Measurements from ENCODE around the gene TM9SF3. TPM values are rescaled to one million over a fixed set of nuclear protein-coding genes. Genes with fewer than 3 reads are reported as not detected.
"Not testable (repeated sequence)": the region's sequence is repeated elsewhere in the genome, so short reads cannot be mapped to it uniquely, and the experiment has no call there.

TM9SF3 gene
- total RNA-seq, 1 experiment from 2014 or later: 125 TPM

DNA sequence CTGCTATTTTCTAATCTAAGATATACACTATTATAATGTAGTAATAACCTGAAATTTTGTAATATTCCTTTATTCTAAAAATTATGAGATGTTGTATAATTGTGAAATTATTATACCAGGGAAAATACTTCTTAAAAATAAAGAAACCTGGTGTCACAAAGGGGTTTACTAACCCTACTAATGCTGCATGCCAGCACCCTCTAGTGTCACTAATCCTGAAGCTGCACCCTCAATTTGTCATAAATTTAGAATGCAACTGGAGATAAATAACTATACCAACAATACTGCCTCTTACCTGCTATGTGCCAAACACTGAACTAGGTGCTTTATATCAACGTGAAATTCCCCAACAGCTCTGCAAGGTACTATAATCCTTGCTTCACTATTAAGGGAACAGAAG lies 30.8 kb downstream of the TM9SF3 start:
- Histone ChIP-seq H3K4me3 (ENCODE audit: low read depth, low read length, poor library complexity, severe bottlenecking) (no peak overlapping the region), H3K27ac (ENCODE audit: low read depth, low read length, poor library complexity, severe bottlenecking) (no peak overlapping the region), H3K36me3 (ENCODE audit: insufficient read depth, low read length, poor library complexity, severe bottlenecking) (peaks cover 39% of the 10 kb centered on the region), H3K4me1 (ENCODE audit: insufficient read depth, low read length, poor library complexity, severe bottlenecking) (no peaks in the 10 kb centered on the region), H3K27me3 (replicated peaks; ENCODE audit: insufficient read depth, low read depth, low read length, poor library complexity) (no peaks in the 10 kb centered on the region), H3K9me3 (ENCODE audit: low read depth, low read length, poor library complexity, severe bottlenecking) (no peaks in the 10 kb centered on the region)
- intact Hi-C loops (cut with micrococcal nuclease; ENCODE audit: unreplicated experiment): loop anchor here (2.0 kb wide), 1 partner anchor 159 kb away; no protein-coding TSS in a partner anchor
- ChIA-PET CTCF (interaction anchor here (0.8 to 1.0 kb wide), 2 partner anchors 31 to 181 kb away, joined by 3 to 4 read pairs; no protein-coding TSS in a partner anchor), POLR2A (ENCODE audit: low non-redundant PET) (no interaction called here)
- peak; percentile 33 for DNase-seq (ENCODE audit: low spot score)
- no peak for TF ChIP-seq EZH2 (IDR thresholded peaks at IDR 0.05; ENCODE audit: borderline replicate concordance, low read depth, low read length, poor library complexity, severe bottlenecking)
- TF ChIP-seq, protein P1, sequence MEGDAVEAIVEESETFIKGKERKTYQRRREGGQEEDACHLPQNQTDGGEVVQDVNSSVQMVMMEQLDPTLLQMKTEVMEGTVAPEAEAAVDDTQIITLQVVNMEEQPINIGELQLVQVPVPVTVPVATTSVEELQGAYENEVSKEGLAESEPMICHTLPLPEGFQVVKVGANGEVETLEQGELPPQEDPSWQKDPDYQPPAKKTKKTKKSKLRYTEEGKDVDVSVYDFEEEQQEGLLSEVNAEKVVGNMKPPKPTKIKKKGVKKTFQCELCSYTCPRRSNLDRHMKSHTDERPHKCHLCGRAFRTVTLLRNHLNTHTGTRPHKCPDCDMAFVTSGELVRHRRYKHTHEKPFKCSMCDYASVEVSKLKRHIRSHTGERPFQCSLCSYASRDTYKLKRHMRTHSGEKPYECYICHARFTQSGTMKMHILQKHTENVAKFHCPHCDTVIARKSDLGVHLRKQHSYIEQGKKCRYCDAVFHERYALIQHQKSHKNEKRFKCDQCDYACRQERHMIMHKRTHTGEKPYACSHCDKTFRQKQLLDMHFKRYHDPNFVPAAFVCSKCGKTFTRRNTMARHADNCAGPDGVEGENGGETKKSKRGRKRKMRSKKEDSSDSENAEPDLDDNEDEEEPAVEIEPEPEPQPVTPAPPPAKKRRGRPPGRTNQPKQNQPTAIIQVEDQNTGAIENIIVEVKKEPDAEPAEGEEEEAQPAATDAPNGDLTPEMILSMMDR (conservative IDR thresholded peaks at IDR 0.05; ENCODE audit: low read depth, low read length): peak; percentile 67
- no TSS peak for BruUV-seq (replicated peaks)

DNA sequence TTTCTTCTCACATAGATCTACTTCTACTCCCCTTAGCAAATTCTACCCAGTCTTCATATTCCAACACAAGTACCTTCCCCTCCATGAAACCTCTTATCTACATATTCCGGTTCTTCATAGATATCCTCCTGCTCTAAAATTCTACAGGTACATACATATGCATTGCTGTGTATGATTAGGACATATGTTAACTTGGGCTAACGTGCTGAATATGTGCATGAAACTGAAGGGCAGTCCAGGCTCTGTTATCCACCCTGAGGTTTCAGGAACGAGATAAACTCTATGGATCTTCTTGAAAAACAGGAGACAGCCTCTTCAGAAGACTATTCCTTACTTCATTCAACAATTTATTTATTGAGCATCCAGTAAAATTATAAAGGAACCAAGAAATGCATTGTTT lies 31.5 kb downstream of the TM9SF3 start:
- no peak overlapping the region for H3K4me3 ChIP-seq (ENCODE audit: low read depth, low read length, poor library complexity, severe bottlenecking)
- ChIA-PET CTCF (no interaction called here), POLR2A (ENCODE audit: low non-redundant PET) (no interaction called here)
- BruUV-seq (replicated peaks): no TSS peak
- no peak for TF ChIP-seq EZH2 (IDR thresholded peaks at IDR 0.05; ENCODE audit: borderline replicate concordance, low read depth, low read length, poor library complexity, severe bottlenecking)
- TF ChIP-seq, protein P1 (conservative IDR thresholded peaks at IDR 0.05; ENCODE audit: low read depth, low read length): no peak
- no peaks in the 10 kb centered on the region for H3K27me3 ChIP-seq (replicated peaks; ENCODE audit: insufficient read depth, low read depth, low read length, poor library complexity)
- intact Hi-C loops (cut with micrococcal nuclease; ENCODE audit: unreplicated experiment): no loop called here
- no peaks in the 10 kb centered on the region for H3K9me3 ChIP-seq (ENCODE audit: low read depth, low read length, poor library complexity, severe bottlenecking)
- no peak for DNase-seq (ENCODE audit: low spot score)
- peaks cover 36% of the 10 kb centered on the region for H3K36me3 ChIP-seq (ENCODE audit: insufficient read depth, low read length, poor library complexity, severe bottlenecking)
- H3K4me1 ChIP-seq (ENCODE audit: insufficient read depth, low read length, poor library complexity, severe bottlenecking): no peaks in the 10 kb centered on the region
- no peak overlapping the region for H3K27ac ChIP-seq (ENCODE audit: low read depth, low read length, poor library complexity, severe bottlenecking)

DNA sequence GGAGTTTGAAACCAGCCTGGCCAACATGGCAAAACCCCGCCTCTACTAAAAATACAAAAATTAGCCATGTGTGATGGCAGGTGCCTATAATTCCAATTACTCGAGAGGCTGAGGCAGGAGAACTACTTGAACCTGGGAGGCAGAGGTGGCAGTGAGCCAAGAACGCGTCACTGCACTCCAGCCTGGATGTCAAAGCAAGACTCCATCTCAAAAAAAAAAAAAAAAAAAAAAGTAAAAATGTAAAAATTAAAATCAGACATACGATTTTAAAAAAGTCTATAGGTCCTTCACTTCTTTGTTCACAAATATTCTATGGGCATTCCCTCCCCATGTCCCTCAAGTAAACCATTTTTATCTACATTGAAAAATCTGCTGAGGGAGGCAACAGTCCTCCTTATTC lies 38.2 kb downstream of the TM9SF3 start:
- DNase-seq (ENCODE audit: low spot score): no peak
- Histone ChIP-seq H3K4me3 (ENCODE audit: low read depth, low read length, poor library complexity, severe bottlenecking) (no peak overlapping the region), H3K36me3 (ENCODE audit: insufficient read depth, low read length, poor library complexity, severe bottlenecking) (peaks cover 36% of the 10 kb centered on the region), H3K27ac (ENCODE audit: low read depth, low read length, poor library complexity, severe bottlenecking) (no peak overlapping the region), H3K27me3 (replicated peaks; ENCODE audit: insufficient read depth, low read depth, low read length, poor library complexity) (no peaks in the 10 kb centered on the region), H3K9me3 (ENCODE audit: low read depth, low read length, poor library complexity, severe bottlenecking) (no peaks in the 10 kb centered on the region), H3K4me1 (ENCODE audit: insufficient read depth, low read length, poor library complexity, severe bottlenecking) (no peaks in the 10 kb centered on the region)
- BruUV-seq (replicated peaks): no TSS peak
- CTCF ChIA-PET: no interaction called here
- POLR2A ChIA-PET (ENCODE audit: low non-redundant PET): no interaction called here
- no peak for TF ChIP-seq EZH2 (IDR thresholded peaks at IDR 0.05; ENCODE audit: borderline replicate concordance, low read depth, low read length, poor library complexity, severe bottlenecking)
- TF ChIP-seq, protein P1 (conservative IDR thresholded peaks at IDR 0.05; ENCODE audit: low read depth, low read length): no peak
- intact Hi-C loops (cut with micrococcal nuclease; ENCODE audit: unreplicated experiment): no loop called here

DNA sequence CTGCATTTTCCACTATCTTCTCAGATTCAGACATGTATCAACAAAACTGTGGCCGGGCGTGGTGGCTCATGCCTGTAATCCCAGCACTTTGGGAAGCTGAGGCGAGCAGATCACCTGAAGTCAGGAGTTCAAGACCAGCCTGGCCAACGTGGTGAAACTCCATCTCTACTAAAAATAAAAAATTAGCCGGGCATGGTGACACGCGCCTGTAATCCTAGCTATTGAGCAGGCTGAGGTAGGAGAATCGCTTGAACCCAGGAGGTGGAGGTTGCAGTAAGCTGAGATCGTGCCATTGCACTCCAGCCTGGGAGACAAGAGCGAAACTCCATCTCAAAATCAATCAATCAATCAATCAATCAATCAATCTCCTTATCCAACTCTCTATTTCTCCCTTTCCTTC lies 41.3 kb downstream of the TM9SF3 start:
- BruUV-seq (replicated peaks); H3K27me3 ChIP-seq (replicated peaks; ENCODE audit: insufficient read depth, low read depth, low read length, poor library complexity); POLR2A ChIA-PET (ENCODE audit: low non-redundant PET); H3K4me3 ChIP-seq (ENCODE audit: low read depth, low read length, poor library complexity, severe bottlenecking); H3K27ac ChIP-seq (ENCODE audit: low read depth, low read length, poor library complexity, severe bottlenecking); H3K9me3 ChIP-seq (ENCODE audit: low read depth, low read length, poor library complexity, severe bottlenecking); DNase-seq (ENCODE audit: low spot score); CTCF ChIA-PET; intact Hi-C loops (cut with micrococcal nuclease; ENCODE audit: unreplicated experiment); H3K4me1 ChIP-seq (ENCODE audit: insufficient read depth, low read length, poor library complexity, severe bottlenecking): not testable (repeated sequence)
- peaks cover 28% of the 10 kb centered on the region for H3K36me3 ChIP-seq (ENCODE audit: insufficient read depth, low read length, poor library complexity, severe bottlenecking)

Measured in A673 (cell line).